Vagina (tissue), 2 donors: ENCODE results near the gene SIRPA. TPM values are rescaled to one million over a fixed set of nuclear protein-coding genes. Genes with fewer than 3 reads are reported as not detected.

Source experiments
- DNase-seq, 2 donors: peaks; one replicate each; pipeline ENCODE4 v3.0.0-alpha.2; 2017; ENCODE audit errors: extremely low spot score in 2 of 2
- H3K27ac ChIP-seq: fragments of 200-600 bp; sonication (generic); one replicate; pipeline ENCODE4 v1.5.1; 2019
- H3K27me3 ChIP-seq: fragments of 200-600 bp; sonication (generic); one replicate; pipeline ENCODE4 v1.5.1; 2019
- H3K36me3 ChIP-seq, 2 donors: fragments of 200-600 bp; sonication (generic); one replicate each; pipeline ENCODE4 v1.5.1; 2017 to 2019
- H3K4me1 ChIP-seq: fragments of 200-600 bp; sonication (generic); one replicate; pipeline ENCODE4 v1.5.1; 2019
- H3K4me3 ChIP-seq, 2 donors: fragments of 200-600 bp; sonication (generic); 1 replicate in 1 of 2; 2 replicates in 1 of 2; pipeline ENCODE4 v1.5.1; 2016 to 2019
- H3K9me3 ChIP-seq: fragments of 200-600 bp; sonication (generic); one replicate; pipeline ENCODE4 v1.5.1; 2019
- POLR2A ChIP-seq, 2 donors: fragments of 450-650 bp; IDR thresholded peaks; one replicate each; pipeline ENCODE4 v1.6.1; 2017; ENCODE audit warnings: antibody characterized with exemption in 2 of 2, mild to moderate bottlenecking in 2 of 2, moderate library complexity in 2 of 2
- POLR2AphosphoS5 ChIP-seq, 2 donors: sonication (generic); formaldehyde crosslinking; IDR thresholded peaks; one replicate each; pipeline ENCODE4 v1.9.0; 2017; ENCODE audit warnings: antibody characterized with exemption in 2 of 2, mild to moderate bottlenecking in 2 of 2, low read depth in 1 of 2; ENCODE audit not compliant: insufficient read depth in 1 of 2
- intact Hi-C: fragments of 100-400 bp; cut with DNase I; formaldehyde crosslinking; loops from one replicate; pipeline ENCODE4 v1.15.1; 2023
- total RNA-seq: library from RNA; depleted of rRNA; stranded (reverse); fragments of >200 nt; gene quantifications from one replicate; pipeline ENCODE4 v1.2.3, GENCODE V29; 2016
- TF ChIP-seq, protein P1 (sequence below), 3 experiments: fragments of 450-650 bp in 2 of 3; fragments of 200-600 bp in 1 of 3; sonication (generic) in 1 of 3; IDR thresholded peaks; one replicate each; pipeline ENCODE4 v1.5.1; 2017 to 2019; ENCODE audit warnings: antibody characterized with exemption in 3 of 3, mild to moderate bottlenecking in 2 of 3, moderate library complexity in 2 of 3

SIRPA gene
- total RNA-seq, 1 donor from 2014 or later, result 52.3 TPM

- no peak for DNase-seq
- TF ChIP-seq POLR2AphosphoS5 (IDR thresholded peaks at IDR 0.05; ENCODE audit: insufficient read depth in 1 of 2, low read depth in 1 of 2) (no peak), POLR2A (IDR thresholded peaks at IDR 0.05) (no peak)
- TF ChIP-seq, protein P1, sequence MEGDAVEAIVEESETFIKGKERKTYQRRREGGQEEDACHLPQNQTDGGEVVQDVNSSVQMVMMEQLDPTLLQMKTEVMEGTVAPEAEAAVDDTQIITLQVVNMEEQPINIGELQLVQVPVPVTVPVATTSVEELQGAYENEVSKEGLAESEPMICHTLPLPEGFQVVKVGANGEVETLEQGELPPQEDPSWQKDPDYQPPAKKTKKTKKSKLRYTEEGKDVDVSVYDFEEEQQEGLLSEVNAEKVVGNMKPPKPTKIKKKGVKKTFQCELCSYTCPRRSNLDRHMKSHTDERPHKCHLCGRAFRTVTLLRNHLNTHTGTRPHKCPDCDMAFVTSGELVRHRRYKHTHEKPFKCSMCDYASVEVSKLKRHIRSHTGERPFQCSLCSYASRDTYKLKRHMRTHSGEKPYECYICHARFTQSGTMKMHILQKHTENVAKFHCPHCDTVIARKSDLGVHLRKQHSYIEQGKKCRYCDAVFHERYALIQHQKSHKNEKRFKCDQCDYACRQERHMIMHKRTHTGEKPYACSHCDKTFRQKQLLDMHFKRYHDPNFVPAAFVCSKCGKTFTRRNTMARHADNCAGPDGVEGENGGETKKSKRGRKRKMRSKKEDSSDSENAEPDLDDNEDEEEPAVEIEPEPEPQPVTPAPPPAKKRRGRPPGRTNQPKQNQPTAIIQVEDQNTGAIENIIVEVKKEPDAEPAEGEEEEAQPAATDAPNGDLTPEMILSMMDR (IDR thresholded peaks at IDR 0.05), result no peak
- H3K9me3 ChIP-seq, result no peaks in the 10 kb centered on the region
- H3K4me3 ChIP-seq, result no peak overlapping the region
- intact Hi-C loops, result no loop called here
- peaks cover 11% of the 10 kb centered on the region for H3K4me1 ChIP-seq
- H3K27me3 ChIP-seq, result no peaks in the 10 kb centered on the region
- H3K27ac ChIP-seq, result peak overlapping the region; percentile 48
- H3K36me3 ChIP-seq, result no peaks in the 10 kb centered on the region
Measured at GRCh38 chr20:1861347-1861976, 33.7 kb upstream of the SIRPA start.

DNA sequence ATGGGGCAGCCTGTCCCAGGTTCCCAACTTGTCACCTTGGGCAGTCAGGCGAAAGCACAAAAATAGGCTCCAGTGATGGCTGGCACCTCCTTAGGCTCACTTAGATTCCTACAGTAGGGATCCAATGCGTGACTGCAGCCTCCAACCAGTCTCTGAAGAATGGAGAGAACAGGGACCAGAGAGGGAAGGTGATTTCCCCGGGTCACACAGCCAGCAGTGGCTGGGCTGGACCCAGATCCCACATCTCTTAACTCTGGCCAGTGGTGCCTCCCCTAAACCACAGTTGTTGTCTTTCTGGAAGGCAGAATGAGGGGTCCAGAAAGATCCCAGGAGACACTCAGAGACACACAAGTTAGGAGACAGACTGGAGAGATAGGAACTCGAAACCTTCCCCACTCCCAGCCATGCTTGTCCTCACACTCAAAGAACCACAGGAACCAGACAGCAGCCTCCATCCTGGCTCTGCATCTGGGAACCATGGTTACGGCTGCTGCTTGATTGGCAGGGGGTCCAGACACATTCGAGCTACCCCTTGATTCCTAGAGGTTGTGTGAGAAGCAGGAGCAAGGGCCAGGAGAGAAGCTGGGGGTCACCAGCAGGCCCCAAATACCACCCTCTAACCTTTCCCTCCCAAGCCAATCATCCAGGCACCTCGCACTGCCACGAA, 33.1 kb upstream of the SIRPA start:
- Histone ChIP-seq H3K4me1 (peaks cover 11% of the 10 kb centered on the region), H3K27ac (peak overlapping the region; percentile 48), H3K27me3 (no peaks in the 10 kb centered on the region), H3K9me3 (no peaks in the 10 kb centered on the region), H3K36me3 (no peaks in the 10 kb centered on the region), H3K4me3 (no peak overlapping the region)
- DNase-seq, result no peak
- intact Hi-C loops, result no loop called here
- TF ChIP-seq POLR2AphosphoS5 (IDR thresholded peaks at IDR 0.05; ENCODE audit: insufficient read depth in 1 of 2, low read depth in 1 of 2) (no peak), POLR2A (IDR thresholded peaks at IDR 0.05) (no peak)
- TF ChIP-seq, protein P1 (IDR thresholded peaks at IDR 0.05), result no peak

DNA sequence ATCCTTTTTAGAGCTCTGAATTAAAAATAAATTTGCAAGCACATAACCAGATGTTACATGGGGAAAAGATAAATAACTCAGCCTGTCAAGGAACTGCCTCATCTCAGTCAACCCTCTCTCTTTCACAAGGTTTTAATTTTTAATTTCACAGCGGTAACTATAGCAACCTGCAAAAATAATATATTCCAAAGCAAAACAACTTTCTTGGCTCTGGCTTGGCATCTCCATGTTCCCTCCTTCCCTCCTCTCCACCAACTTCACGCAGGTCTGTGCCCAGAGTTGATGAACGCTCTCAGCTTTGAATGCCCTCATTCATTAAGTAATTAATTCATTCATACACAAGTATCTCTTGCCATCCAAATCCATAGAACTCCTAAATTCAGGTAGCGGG, 32.5 kb upstream of the SIRPA start:
- TF ChIP-seq, protein P1 (IDR thresholded peaks at IDR 0.05), result no peak
- TF ChIP-seq POLR2AphosphoS5 (IDR thresholded peaks at IDR 0.05; ENCODE audit: insufficient read depth in 1 of 2, low read depth in 1 of 2) (no peak), POLR2A (IDR thresholded peaks at IDR 0.05) (no peak)
- no peak for DNase-seq
- Histone ChIP-seq H3K27ac (no peak overlapping the region), H3K4me1 (peaks cover 11% of the 10 kb centered on the region), H3K9me3 (no peaks in the 10 kb centered on the region), H3K27me3 (no peaks in the 10 kb centered on the region), H3K4me3 (no peak overlapping the region), H3K36me3 (no peaks in the 10 kb centered on the region)
- intact Hi-C loops, result no loop called here

DNA sequence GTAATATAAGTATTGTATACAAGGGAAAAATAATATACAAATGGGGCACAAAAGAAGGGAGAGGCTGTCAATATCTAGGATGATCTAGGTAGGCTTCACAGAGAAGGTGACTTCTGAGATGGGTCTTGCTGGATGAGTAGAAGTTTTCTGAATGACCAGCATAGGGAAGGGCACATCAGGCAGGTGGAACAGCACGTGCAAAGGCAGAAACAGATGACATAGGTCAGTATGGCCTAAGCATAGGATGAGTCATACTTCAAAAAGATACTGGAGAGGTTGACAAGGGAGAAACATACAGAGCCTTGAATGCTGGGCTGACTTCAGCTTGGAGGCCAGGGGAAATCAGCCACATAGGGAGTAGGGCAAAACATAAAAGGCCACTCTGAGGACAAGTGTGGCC, 31.9 kb upstream of the SIRPA start:
- Histone ChIP-seq H3K4me1 (peaks cover 11% of the 10 kb centered on the region), H3K36me3 (no peaks in the 10 kb centered on the region), H3K9me3 (no peaks in the 10 kb centered on the region), H3K27ac (no peak overlapping the region), H3K4me3 (no peak overlapping the region), H3K27me3 (no peaks in the 10 kb centered on the region)
- no peak for DNase-seq
- intact Hi-C loops, result no loop called here
- no peak for TF ChIP-seq POLR2A (IDR thresholded peaks at IDR 0.05)
- TF ChIP-seq, protein P1 (IDR thresholded peaks at IDR 0.05), result no peak
- TF ChIP-seq POLR2AphosphoS5 (IDR thresholded peaks at IDR 0.05; ENCODE audit: insufficient read depth in 1 of 2, low read depth in 1 of 2), result no peak

DNA sequence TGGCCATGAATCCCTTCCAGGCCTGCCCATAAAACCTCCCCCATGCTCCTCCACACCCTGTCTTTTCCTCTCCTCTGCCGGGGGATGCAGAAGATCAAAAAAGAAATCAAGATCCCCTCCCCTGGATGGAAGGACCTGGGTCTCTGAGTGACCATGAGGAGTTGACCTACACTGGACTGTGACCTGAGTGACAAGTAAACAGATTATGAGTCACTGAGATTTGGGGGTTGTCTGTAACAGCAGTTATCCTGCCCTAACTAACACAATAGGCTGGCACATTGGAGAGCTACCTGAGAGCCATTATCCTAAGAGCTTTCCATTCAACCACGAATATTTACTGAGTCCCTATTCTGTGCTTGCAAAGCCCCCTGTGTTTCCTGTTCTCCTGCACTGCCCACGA, 28.4 kb upstream of the SIRPA start:
- Histone ChIP-seq H3K27ac (no peak overlapping the region), H3K4me3 (no peak overlapping the region), H3K36me3 (no peaks in the 10 kb centered on the region), H3K27me3 (no peaks in the 10 kb centered on the region), H3K4me1 (peaks cover 1% of the 10 kb centered on the region), H3K9me3 (no peaks in the 10 kb centered on the region)
- no peak for DNase-seq
- intact Hi-C loops, result no loop called here
- TF ChIP-seq POLR2A (IDR thresholded peaks at IDR 0.05), result no peak
- TF ChIP-seq, protein P1 (IDR thresholded peaks at IDR 0.05), result no peak
- no peak for TF ChIP-seq POLR2AphosphoS5 (IDR thresholded peaks at IDR 0.05; ENCODE audit: insufficient read depth in 1 of 2, low read depth in 1 of 2)
